Measurements from ENCODE around the gene NEUROD1. TPM values are rescaled to one million over a fixed set of nuclear protein-coding genes. Genes with fewer than 3 reads are reported as not detected.

The NEUROD1 gene
- total RNA-seq, 1 experiment from 2014 or later = not detected

GRCh38 chr2:181694271-181694670 lies 14.0 kb upstream of the NEUROD1 start:
- no peaks in the 10 kb centered on the region for H3K79me2 ChIP-seq (ENCODE audit: low read depth)
- no peaks in the 10 kb centered on the region for H3K27me3 ChIP-seq (ENCODE audit: insufficient read depth, low read depth)
- TF ChIP-seq CTCF (conservative IDR thresholded peaks at IDR 0.05) = no peak
- no peak for TF ChIP-seq EZH2 (IDR thresholded peaks at IDR 0.05; ENCODE audit: low read depth)
- no peaks in the 10 kb centered on the region for H3K36me3 ChIP-seq (ENCODE audit: low read depth)
- no peaks in the 10 kb centered on the region for H3K4me1 ChIP-seq (replicated peaks; ENCODE audit: insufficient read depth)
- no TSS peak for BruUV-seq (replicated peaks)
- H2AFZ ChIP-seq = no peak overlapping the region; the same call in 1 of the 2 replicates
- intact Hi-C loops (cut with micrococcal nuclease; ENCODE audit: unreplicated experiment) = no loop called here
- no peaks in the 10 kb centered on the region for H4K20me1 ChIP-seq (ENCODE audit: insufficient read depth)
- no peak overlapping the region for H3K27ac ChIP-seq
- no peaks in the 10 kb centered on the region for H3K9me3 ChIP-seq (ENCODE audit: insufficient read depth, low read depth)
- H3F3A ChIP-seq (ENCODE audit: insufficient read depth, low read depth) = no peaks in the 10 kb centered on the region
- H3K4me3 ChIP-seq = no peak overlapping the region
- CTCF ChIA-PET = no interaction called here
- DNase-seq = no peak
- H3K9me2 ChIP-seq (ENCODE audit: insufficient read depth) = no peaks in the 10 kb centered on the region; the same call in 1 of the 2 replicates
- no peak overlapping the region for H3K4me2 ChIP-seq
- POLR2A ChIA-PET (ENCODE audit: unreplicated experiment) = no interaction called here

GRCh38 chr2:181690860-181691259 lies 10.5 kb upstream of the NEUROD1 start:
- intact Hi-C loops (cut with micrococcal nuclease; ENCODE audit: unreplicated experiment) = no loop called here
- no peak overlapping the region for H3K4me3 ChIP-seq
- no peaks in the 10 kb centered on the region for H3F3A ChIP-seq (ENCODE audit: insufficient read depth, low read depth)
- no peaks in the 10 kb centered on the region for H3K27me3 ChIP-seq (ENCODE audit: insufficient read depth, low read depth)
- ChIA-PET POLR2A (ENCODE audit: unreplicated experiment) (no interaction called here), CTCF (no interaction called here)
- H4K20me1 ChIP-seq (ENCODE audit: insufficient read depth) = no peaks in the 10 kb centered on the region
- H3K9me3 ChIP-seq (ENCODE audit: insufficient read depth, low read depth) = no peaks in the 10 kb centered on the region
- DNase-seq = no peak
- H3K4me1 ChIP-seq (replicated peaks; ENCODE audit: insufficient read depth) = no peaks in the 10 kb centered on the region
- TF ChIP-seq EZH2 (IDR thresholded peaks at IDR 0.05; ENCODE audit: low read depth) (no peak), CTCF (conservative IDR thresholded peaks at IDR 0.05) (no peak)
- no peak overlapping the region for H3K4me2 ChIP-seq
- H2AFZ ChIP-seq = no peak overlapping the region
- no peaks in the 10 kb centered on the region for H3K36me3 ChIP-seq (ENCODE audit: low read depth)
- no peaks in the 10 kb centered on the region; the same call in 1 of the 2 replicates for H3K9me2 ChIP-seq (ENCODE audit: insufficient read depth)
- H3K79me2 ChIP-seq (ENCODE audit: low read depth) = no peaks in the 10 kb centered on the region
- H3K27ac ChIP-seq = no peak overlapping the region
- no TSS peak for BruUV-seq (replicated peaks)

GRCh38 chr2:181686576-181687185 lies 6.4 kb upstream of the NEUROD1 start:
- CTCF ChIA-PET = no interaction called here
- Histone ChIP-seq H2AFZ (no peak overlapping the region), H3F3A (ENCODE audit: insufficient read depth, low read depth) (no peaks in the 10 kb centered on the region), H4K20me1 (ENCODE audit: insufficient read depth) (no peaks in the 10 kb centered on the region), H3K4me1 (replicated peaks; ENCODE audit: insufficient read depth) (no peaks in the 10 kb centered on the region), H3K4me3 (no peak overlapping the region), H3K4me2 (no peak overlapping the region), H3K27me3 (ENCODE audit: insufficient read depth, low read depth) (no peaks in the 10 kb centered on the region), H3K27ac (no peak overlapping the region), H3K79me2 (ENCODE audit: low read depth) (no peaks in the 10 kb centered on the region), H3K36me3 (ENCODE audit: low read depth) (no peaks in the 10 kb centered on the region), H3K9me3 (ENCODE audit: insufficient read depth, low read depth) (no peaks in the 10 kb centered on the region), H3K9me2 (ENCODE audit: insufficient read depth) (no peaks in the 10 kb centered on the region)
- intact Hi-C loops (cut with micrococcal nuclease; ENCODE audit: unreplicated experiment) = loop anchor here (10.0 kb wide), 1 partner anchor 582 kb away; no protein-coding TSS in a partner anchor
- no peak for DNase-seq
- TF ChIP-seq CTCF (conservative IDR thresholded peaks at IDR 0.05) = no peak
- TF ChIP-seq EZH2 (IDR thresholded peaks at IDR 0.05; ENCODE audit: low read depth) = no peak
- BruUV-seq (replicated peaks) = no TSS peak
- POLR2A ChIA-PET (ENCODE audit: unreplicated experiment) = no interaction called here
